ENCODE results near the gene SNX24. TPM values are rescaled to one million over a fixed set of nuclear protein-coding genes. Genes with fewer than 3 reads are reported as not detected.

Gene SNX24
- total RNA-seq, 2 experiments from 2014 or later = 2.2 to 6.4 TPM

GRCh38 chr5:122940890-122941289 is 95.5 kb downstream of the SNX24 start:
- ChIA-PET CTCF (no interaction called here), POLR2A (no interaction called here)
- Mint-ChIP-seq H3K27me3 (no peaks in the 10 kb centered on the region), H3K4me3 (no peak overlapping the region), H3K36me3 (ENCODE audit: low read depth) (no peaks in the 10 kb centered on the region), H3K9me3 (no peaks in the 10 kb centered on the region), H3K4me1 (peaks cover 3% of the 10 kb centered on the region), H3K27ac (no peak overlapping the region)
- DNase-seq = no peak

- ChIA-PET CTCF (no interaction called here), POLR2A (no interaction called here)
- no peaks in the 10 kb centered on the region for H3K27me3 Mint-ChIP-seq
- no peak overlapping the region for H3K27ac Mint-ChIP-seq
- H3K9me3 Mint-ChIP-seq = no peaks in the 10 kb centered on the region
- DNase-seq = no peak
- H3K36me3 Mint-ChIP-seq (ENCODE audit: low read depth) = peaks cover 2% of the 10 kb centered on the region
- peaks cover 3% of the 10 kb centered on the region for H3K4me1 Mint-ChIP-seq
- no peak overlapping the region for H3K4me3 Mint-ChIP-seq
Measured at GRCh38 chr5:122941737-122942136, 96.3 kb downstream of the SNX24 start.

- no peak overlapping the region for H3K4me3 Mint-ChIP-seq
- H3K27me3 Mint-ChIP-seq = no peaks in the 10 kb centered on the region
- POLR2A ChIA-PET = no interaction called here
- no peaks in the 10 kb centered on the region for H3K9me3 Mint-ChIP-seq
- H3K27ac Mint-ChIP-seq = no peak overlapping the region
- peaks cover 3% of the 10 kb centered on the region for H3K4me1 Mint-ChIP-seq
- peaks cover 2% of the 10 kb centered on the region for H3K36me3 Mint-ChIP-seq (ENCODE audit: low read depth)
- CTCF ChIA-PET = no interaction called here
- no peak for DNase-seq
Measured at GRCh38 chr5:122942164-122942914, 96.9 kb downstream of the SNX24 start.

GRCh38 chr5:122943050-122943698 is 97.8 kb downstream of the SNX24 start:
- CTCF ChIA-PET = interaction anchor here (0.8 kb wide), 1 partner anchor 22 kb away, joined by 3 read pairs; no protein-coding TSS in a partner anchor
- H3K4me3 Mint-ChIP-seq = no peak overlapping the region
- H3K9me3 Mint-ChIP-seq = no peaks in the 10 kb centered on the region
- DNase-seq = no peak
- H3K36me3 Mint-ChIP-seq (ENCODE audit: low read depth) = peaks cover 2% of the 10 kb centered on the region
- POLR2A ChIA-PET = no interaction called here
- H3K27ac Mint-ChIP-seq = no peak overlapping the region
- no peaks in the 10 kb centered on the region for H3K27me3 Mint-ChIP-seq
- H3K4me1 Mint-ChIP-seq = peaks cover 3% of the 10 kb centered on the region

- Mint-ChIP-seq H3K4me3 (no peak overlapping the region), H3K27me3 (no peaks in the 10 kb centered on the region), H3K9me3 (no peaks in the 10 kb centered on the region), H3K36me3 (ENCODE audit: low read depth) (peaks cover 2% of the 10 kb centered on the region), H3K4me1 (peaks cover 3% of the 10 kb centered on the region), H3K27ac (no peak overlapping the region)
- CTCF ChIA-PET = interaction anchor here (1.4 kb wide), 1 partner anchor 9 kb away, joined by 3 read pairs; no protein-coding TSS in a partner anchor
- POLR2A ChIA-PET = no interaction called here
- DNase-seq = no peak
Measured at GRCh38 chr5:122944051-122944450, 98.6 kb downstream of the SNX24 start.

- peaks cover 3% of the 10 kb centered on the region for H3K4me1 Mint-ChIP-seq
- H3K4me3 Mint-ChIP-seq = no peak overlapping the region
- peaks cover 2% of the 10 kb centered on the region for H3K36me3 Mint-ChIP-seq (ENCODE audit: low read depth)
- POLR2A ChIA-PET = no interaction called here
- CTCF ChIA-PET = interaction anchor here (0.6 to 1.1 kb wide), 2 partner anchors 24 to 60 kb away, joined by 3 to 4 read pairs; no protein-coding TSS in a partner anchor
- no peak overlapping the region for H3K27ac Mint-ChIP-seq
- no peak for DNase-seq
- H3K27me3 Mint-ChIP-seq = no peaks in the 10 kb centered on the region
- H3K9me3 Mint-ChIP-seq = no peaks in the 10 kb centered on the region
Measured at GRCh38 chr5:122947372-122947771, 102.0 kb downstream of the SNX24 start.

- peaks cover 3% of the 10 kb centered on the region for H3K4me1 Mint-ChIP-seq
- CTCF ChIA-PET = interaction anchor here (0.6 to 1.1 kb wide), 2 partner anchors 23 to 61 kb away, joined by 3 to 4 read pairs; no protein-coding TSS in a partner anchor
- POLR2A ChIA-PET = no interaction called here
- H3K36me3 Mint-ChIP-seq (ENCODE audit: low read depth) = peaks cover 2% of the 10 kb centered on the region
- no peaks in the 10 kb centered on the region for H3K27me3 Mint-ChIP-seq
- no peaks in the 10 kb centered on the region for H3K9me3 Mint-ChIP-seq
- H3K4me3 Mint-ChIP-seq = no peak overlapping the region
- DNase-seq = no peak
- no peak overlapping the region for H3K27ac Mint-ChIP-seq
Measured at GRCh38 chr5:122947772-122948171, 102.4 kb downstream of the SNX24 start.

GRCh38 chr5:122948319-122948718 is 102.9 kb downstream of the SNX24 start:
- Mint-ChIP-seq H3K27ac (no peak overlapping the region), H3K27me3 (no peaks in the 10 kb centered on the region), H3K9me3 (no peaks in the 10 kb centered on the region), H3K4me1 (peaks cover under 1% of the 10 kb centered on the region), H3K36me3 (ENCODE audit: low read depth) (peaks cover 2% of the 10 kb centered on the region), H3K4me3 (no peak overlapping the region)
- ChIA-PET POLR2A (no interaction called here), CTCF (interaction anchor here (1.1 kb wide), 1 partner anchor 23 kb away, joined by 3 read pairs; no protein-coding TSS in a partner anchor)
- DNase-seq = no peak

- Mint-ChIP-seq H3K9me3 (no peaks in the 10 kb centered on the region), H3K36me3 (ENCODE audit: low read depth) (no peaks in the 10 kb centered on the region), H3K27ac (no peak overlapping the region), H3K4me1 (no peaks in the 10 kb centered on the region), H3K4me3 (no peak overlapping the region), H3K27me3 (no peaks in the 10 kb centered on the region)
- CTCF ChIA-PET = no interaction called here
- POLR2A ChIA-PET = no interaction called here
- no peak for DNase-seq
Measured at GRCh38 chr5:122951658-122952057, 106.2 kb downstream of the SNX24 start.

- Mint-ChIP-seq H3K27ac (no peak overlapping the region), H3K4me3 (no peak overlapping the region), H3K4me1 (no peaks in the 10 kb centered on the region), H3K36me3 (ENCODE audit: low read depth) (no peaks in the 10 kb centered on the region), H3K9me3 (no peaks in the 10 kb centered on the region), H3K27me3 (no peaks in the 10 kb centered on the region)
- CTCF ChIA-PET = interaction anchor here (0.6 kb wide), 1 partner anchor 19 kb away, joined by 3 read pairs; no protein-coding TSS in a partner anchor
- POLR2A ChIA-PET = no interaction called here
- no peak for DNase-seq
Measured at GRCh38 chr5:122954719-122955118, 109.3 kb downstream of the SNX24 start.

- H3K36me3 Mint-ChIP-seq (ENCODE audit: low read depth) = no peaks in the 10 kb centered on the region
- H3K27ac Mint-ChIP-seq = no peak overlapping the region
- POLR2A ChIA-PET = no interaction called here
- CTCF ChIA-PET = no interaction called here
- no peaks in the 10 kb centered on the region for H3K27me3 Mint-ChIP-seq
- no peak for DNase-seq
- no peaks in the 10 kb centered on the region for H3K9me3 Mint-ChIP-seq
- H3K4me1 Mint-ChIP-seq = no peaks in the 10 kb centered on the region
- no peak overlapping the region for H3K4me3 Mint-ChIP-seq
Measured at GRCh38 chr5:122957457-122957856, 112.0 kb downstream of the SNX24 start.

GRCh38 chr5:122959740-122960445 is 114.5 kb downstream of the SNX24 start:
- no peak overlapping the region for H3K4me3 Mint-ChIP-seq
- H3K9me3 Mint-ChIP-seq = no peaks in the 10 kb centered on the region
- no peak overlapping the region for H3K27ac Mint-ChIP-seq
- H3K36me3 Mint-ChIP-seq (ENCODE audit: low read depth) = no peaks in the 10 kb centered on the region
- no peak for DNase-seq
- ChIA-PET CTCF (no interaction called here), POLR2A (no interaction called here)
- H3K27me3 Mint-ChIP-seq = no peaks in the 10 kb centered on the region
- no peaks in the 10 kb centered on the region for H3K4me1 Mint-ChIP-seq

GRCh38 chr5:122963305-122963704 is 117.9 kb downstream of the SNX24 start:
- CTCF ChIA-PET = no interaction called here
- no peaks in the 10 kb centered on the region for H3K4me1 Mint-ChIP-seq
- no peaks in the 10 kb centered on the region for H3K9me3 Mint-ChIP-seq

More at GRCh38 chr5:122963305-122963704, 117.9 kb downstream of the SNX24 start:
- POLR2A ChIA-PET = no interaction called here
- no peak for DNase-seq
- no peak overlapping the region for H3K4me3 Mint-ChIP-seq
- no peak overlapping the region for H3K27ac Mint-ChIP-seq
- H3K36me3 Mint-ChIP-seq (ENCODE audit: low read depth) = no peaks in the 10 kb centered on the region
- H3K27me3 Mint-ChIP-seq = no peaks in the 10 kb centered on the region
